ENCODE data around the gene EXOSC1.

DNA sequence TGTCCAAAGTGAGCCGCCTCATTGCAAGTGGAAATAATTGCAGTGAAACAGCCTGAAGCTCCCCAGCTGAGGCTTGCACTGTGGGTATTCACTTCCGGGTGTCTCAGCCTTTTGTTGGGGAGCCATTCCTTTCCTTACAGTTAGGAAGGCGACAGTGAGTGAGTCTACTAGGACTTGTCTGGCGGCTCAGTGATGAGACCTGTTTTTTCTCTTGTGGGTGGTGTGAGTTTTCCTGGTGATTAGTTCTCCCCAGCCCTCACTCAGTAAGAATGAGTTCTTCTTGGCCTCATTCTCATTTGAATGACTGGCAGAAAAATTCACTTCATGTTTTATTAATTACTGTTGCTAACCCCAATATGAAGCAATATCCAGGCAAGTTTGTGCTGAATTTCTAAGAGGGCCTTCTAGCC, 17.2 kb downstream of the EXOSC1 start:
- TF ChIP-seq POLR2AphosphoS5 (IDR thresholded peaks at IDR 0.05), result no peak
- TF ChIP-seq, protein P1, sequence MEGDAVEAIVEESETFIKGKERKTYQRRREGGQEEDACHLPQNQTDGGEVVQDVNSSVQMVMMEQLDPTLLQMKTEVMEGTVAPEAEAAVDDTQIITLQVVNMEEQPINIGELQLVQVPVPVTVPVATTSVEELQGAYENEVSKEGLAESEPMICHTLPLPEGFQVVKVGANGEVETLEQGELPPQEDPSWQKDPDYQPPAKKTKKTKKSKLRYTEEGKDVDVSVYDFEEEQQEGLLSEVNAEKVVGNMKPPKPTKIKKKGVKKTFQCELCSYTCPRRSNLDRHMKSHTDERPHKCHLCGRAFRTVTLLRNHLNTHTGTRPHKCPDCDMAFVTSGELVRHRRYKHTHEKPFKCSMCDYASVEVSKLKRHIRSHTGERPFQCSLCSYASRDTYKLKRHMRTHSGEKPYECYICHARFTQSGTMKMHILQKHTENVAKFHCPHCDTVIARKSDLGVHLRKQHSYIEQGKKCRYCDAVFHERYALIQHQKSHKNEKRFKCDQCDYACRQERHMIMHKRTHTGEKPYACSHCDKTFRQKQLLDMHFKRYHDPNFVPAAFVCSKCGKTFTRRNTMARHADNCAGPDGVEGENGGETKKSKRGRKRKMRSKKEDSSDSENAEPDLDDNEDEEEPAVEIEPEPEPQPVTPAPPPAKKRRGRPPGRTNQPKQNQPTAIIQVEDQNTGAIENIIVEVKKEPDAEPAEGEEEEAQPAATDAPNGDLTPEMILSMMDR (IDR thresholded peaks at IDR 0.05), result no peak

Data from prostate gland (tissue), 2 donors.